OCI-LY7 (cell line): ENCODE data around the gene LARGE1. TPM values are rescaled to one million over a fixed set of nuclear protein-coding genes. Genes with fewer than 3 reads are reported as not detected.

Experiments used
- BruUV-seq: library from RNA; stranded (reverse); fragments of 400-500 nt; replicated peaks from 2 replicates; lab custom pipeline; 2021; lab: Mats Ljungman, UMichigan
- CTCF ChIA-PET: fragments of 300-600 bp; sonication (Branson Sonifier 250); formaldehyde crosslinking; loops from one replicate; lab custom pipeline; 2022; ENCODE audit warnings: antibody characterized with exemption; ENCODE audit not compliant: unreplicated experiment; lab: Charles Lee
- POLR2A ChIA-PET: fragments of 300-600 bp; sonication (Branson Sonifier 250); formaldehyde crosslinking; loops from one replicate; lab custom pipeline; 2022; ENCODE audit warnings: antibody characterized with exemption; lab: Charles Lee
- DNase-seq: peaks from one replicate; pipeline ENCODE4 v3.0.0-alpha.2; 2015; ENCODE audit warnings: low spot score
- H2AFZ ChIP-seq: fragments of 200-600 bp; sonication (generic), shearing (Covaris generic); 2 replicates; pipeline ENCODE4 v1.6.1; 2014; ENCODE audit warnings: mild to moderate bottlenecking, antibody characterized with exemption, low read length, moderate library complexity
- H3K27ac ChIP-seq: fragments of 200-600 bp; sonication (generic); 2 replicates; pipeline ENCODE4 v1.5.1; 2014; ENCODE audit warnings: mixed run types, low read depth, mild to moderate bottlenecking, moderate library complexity, low read length, inconsistent platforms; ENCODE audit not compliant: poor library complexity, severe bottlenecking
- H3K36me3 ChIP-seq: fragments of 200-600 bp; sonication (generic); 2 replicates; pipeline ENCODE4 v1.6.1; 2014; ENCODE audit warnings: mild to moderate bottlenecking, antibody characterized with exemption, low read length, moderate library complexity, mixed read lengths; ENCODE audit not compliant: insufficient read depth
- H3K4me1 ChIP-seq: fragments of 200-600 bp; sonication (generic); 2 replicates; pipeline ENCODE4 v1.5.1; 2014; ENCODE audit warnings: mild to moderate bottlenecking, low read length; ENCODE audit not compliant: insufficient read depth, poor library complexity, severe bottlenecking
- H3K4me2 ChIP-seq: fragments of 200-600 bp; sonication (generic); 2 replicates; pipeline ENCODE4 v1.6.1; 2014; ENCODE audit warnings: mild to moderate bottlenecking, low read length
- H3K4me3 ChIP-seq: fragments of 200-600 bp; sonication (generic); 2 replicates; pipeline ENCODE4 v1.5.1; 2014; ENCODE audit warnings: mild to moderate bottlenecking, low read depth, low read length; ENCODE audit not compliant: poor library complexity, severe bottlenecking
- H3K79me2 ChIP-seq: fragments of 200-600 bp; sonication (generic); 2 replicates; pipeline ENCODE4 v1.6.1; 2016; ENCODE audit warnings: low read depth, mild to moderate bottlenecking, low read length, moderate library complexity, mixed read lengths; ENCODE audit not compliant: insufficient read depth
- H3K9me2 ChIP-seq: fragments of 200-600 bp; sonication (generic); 2 replicates; pipeline ENCODE4 v1.6.1; 2016; ENCODE audit warnings: mild to moderate bottlenecking, low read length, mixed read lengths; ENCODE audit not compliant: insufficient read depth
- H3K9me3 ChIP-seq: fragments of 200-600 bp; sonication (generic); 2 replicates; pipeline ENCODE4 v1.6.1; 2014; ENCODE audit warnings: mild to moderate bottlenecking, mixed run types, low read length, mixed read lengths
- H4K20me1 ChIP-seq: fragments of 200-600 bp; sonication (generic); 2 replicates; pipeline ENCODE4 v1.6.1; 2014; ENCODE audit warnings: mild to moderate bottlenecking, antibody characterized with exemption, low read length, moderate library complexity, mixed read lengths; ENCODE audit not compliant: insufficient read depth
- EZH2phosphoT487 ChIP-seq: fragments of 200-600 bp; sonication (generic); IDR thresholded peaks from 2 replicates; pipeline ENCODE4 v1.6.1; 2018; ENCODE audit warnings: low read depth, borderline replicate concordance, mild to moderate bottlenecking, mixed run types, antibody characterized with exemption, low read length, moderate library complexity, mixed read lengths
- intact Hi-C: fragments of 100-400 bp; cut with micrococcal nuclease; formaldehyde crosslinking; loops from one replicate; pipeline ENCODE4 v1.10.0; 2022; ENCODE audit not compliant: unreplicated experiment
- total RNA-seq, 2 experiments: library from RNA; depleted of rRNA in 1 of 2; stranded (reverse); fragments of >200 nt in 1 of 2; shearing (Covaris generic) in 1 of 2; gene quantifications; 2 replicates each; pipeline ENCODE4 v1.2.3, GENCODE V29; 2014 to 2022
- TF ChIP-seq, protein P1 (sequence below): fragments of 200-600 bp; sonication (generic); conservative IDR thresholded peaks from 2 replicates; pipeline ENCODE4 v1.5.1; 2014; ENCODE audit warnings: mild to moderate bottlenecking, antibody characterized with exemption, low read length, moderate library complexity, mixed read lengths

LARGE1 gene
- total RNA-seq, 2 experiments from 2014 or later = 31.5 to 31.9 TPM

DNA sequence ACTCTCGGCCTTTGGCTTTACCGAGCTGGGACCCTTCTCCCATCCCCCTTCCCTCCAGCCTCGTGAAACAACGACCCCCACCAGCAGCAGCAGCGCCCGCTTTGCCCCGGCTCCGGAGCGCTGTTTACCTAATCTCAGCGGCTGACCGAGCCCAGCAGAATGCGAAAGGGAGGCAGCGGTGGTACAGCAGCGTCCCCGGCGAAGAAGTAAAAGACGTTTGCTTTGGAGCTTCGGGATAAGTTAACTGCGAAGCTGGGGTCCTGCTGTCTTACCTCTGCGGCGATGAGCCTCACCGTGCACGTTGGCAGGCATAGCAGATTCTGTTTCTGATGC lies 2.0 kb upstream of the LARGE1 start:
- CTCF ChIA-PET = interaction anchor here (1.0 to 1.3 kb wide), 2 partner anchors 621 to 623 kb away, joined by 5 to 7 read pairs; no protein-coding TSS in a partner anchor
- POLR2A ChIA-PET = interaction anchor here (1.5 to 1.6 kb wide), 2 partner anchors 32 to 71 kb away, joined by 3 to 4 read pairs; no protein-coding TSS in a partner anchor
- TF ChIP-seq, protein P1, sequence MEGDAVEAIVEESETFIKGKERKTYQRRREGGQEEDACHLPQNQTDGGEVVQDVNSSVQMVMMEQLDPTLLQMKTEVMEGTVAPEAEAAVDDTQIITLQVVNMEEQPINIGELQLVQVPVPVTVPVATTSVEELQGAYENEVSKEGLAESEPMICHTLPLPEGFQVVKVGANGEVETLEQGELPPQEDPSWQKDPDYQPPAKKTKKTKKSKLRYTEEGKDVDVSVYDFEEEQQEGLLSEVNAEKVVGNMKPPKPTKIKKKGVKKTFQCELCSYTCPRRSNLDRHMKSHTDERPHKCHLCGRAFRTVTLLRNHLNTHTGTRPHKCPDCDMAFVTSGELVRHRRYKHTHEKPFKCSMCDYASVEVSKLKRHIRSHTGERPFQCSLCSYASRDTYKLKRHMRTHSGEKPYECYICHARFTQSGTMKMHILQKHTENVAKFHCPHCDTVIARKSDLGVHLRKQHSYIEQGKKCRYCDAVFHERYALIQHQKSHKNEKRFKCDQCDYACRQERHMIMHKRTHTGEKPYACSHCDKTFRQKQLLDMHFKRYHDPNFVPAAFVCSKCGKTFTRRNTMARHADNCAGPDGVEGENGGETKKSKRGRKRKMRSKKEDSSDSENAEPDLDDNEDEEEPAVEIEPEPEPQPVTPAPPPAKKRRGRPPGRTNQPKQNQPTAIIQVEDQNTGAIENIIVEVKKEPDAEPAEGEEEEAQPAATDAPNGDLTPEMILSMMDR = no peak
- TF ChIP-seq EZH2phosphoT487 = no peak
- no TSS peak for BruUV-seq
- H3K4me3 ChIP-seq = peak overlapping the region; percentile 74
- H2AFZ ChIP-seq = peak overlapping the region; percentile 56; the same call in 1 of the 2 replicates
- H3K36me3 ChIP-seq = no peaks in the 10 kb centered on the region
- H3K4me1 ChIP-seq = peaks cover 39% of the 10 kb centered on the region
- H3K79me2 ChIP-seq = no peaks in the 10 kb centered on the region
- H3K4me2 ChIP-seq = peak overlapping the region; percentile 100
- intact Hi-C loops = loop anchor here (2.0 to 5.0 kb wide), 2 partner anchors 182 to 605 kb away; no protein-coding TSS in a partner anchor
- DNase-seq = peak; percentile 52
- no peaks in the 10 kb centered on the region for H3K9me2 ChIP-seq
- H4K20me1 ChIP-seq = peaks cover 18% of the 10 kb centered on the region; the same call in 1 of the 2 replicates
- H3K9me3 ChIP-seq = no peaks in the 10 kb centered on the region
- H3K27ac ChIP-seq = no peak overlapping the region

DNA sequence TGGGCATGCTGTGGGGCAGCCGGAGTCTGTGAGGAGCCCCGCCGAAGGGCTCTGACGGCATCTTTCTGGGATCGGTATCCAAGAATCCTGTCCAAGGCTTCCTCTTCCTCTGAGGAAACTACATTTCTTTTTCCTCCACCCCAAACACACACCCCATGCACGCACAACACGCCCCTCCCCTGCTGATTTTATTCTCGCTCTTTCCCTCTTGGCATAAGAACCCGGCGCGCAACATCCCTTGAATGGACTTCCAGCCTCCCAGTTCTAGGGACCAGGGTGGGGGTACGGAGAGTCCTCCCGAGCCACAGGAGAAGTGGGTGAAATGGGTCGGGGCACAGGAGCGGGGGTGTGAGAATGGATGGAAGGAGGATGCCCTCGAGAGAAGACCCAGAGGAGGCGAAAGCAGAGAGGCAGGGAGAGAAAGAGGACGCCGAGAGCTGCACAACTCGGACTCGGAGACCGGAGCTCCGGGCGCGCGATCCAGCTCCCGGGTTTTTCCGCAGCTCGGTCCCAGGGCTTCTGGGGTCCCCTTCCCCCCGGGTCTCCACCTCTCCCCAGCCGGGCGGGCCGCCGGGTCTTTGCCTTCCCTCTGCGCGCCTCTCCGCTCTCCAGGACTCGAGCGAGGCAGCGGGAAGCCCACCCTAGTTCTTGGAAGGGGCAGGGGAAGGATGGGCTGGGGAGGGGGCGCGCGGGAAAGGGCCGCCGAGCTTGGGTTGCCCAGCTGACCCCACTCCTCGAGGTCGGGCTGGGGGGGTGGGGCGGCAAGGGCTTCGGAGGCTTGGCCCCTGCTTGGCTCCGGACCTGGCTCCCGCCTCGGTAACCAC lies 1.5 kb upstream of the LARGE1 start:
- Histone ChIP-seq H3K4me1 (peaks cover 41% of the 10 kb centered on the region), H2AFZ (peak overlapping the region; percentile 84), H3K9me3 (no peaks in the 10 kb centered on the region), H3K4me2 (peak overlapping the region; percentile 100), H3K4me3 (peak overlapping the region; percentile 74), H3K9me2 (no peaks in the 10 kb centered on the region), H3K36me3 (no peaks in the 10 kb centered on the region), H3K79me2 (no peaks in the 10 kb centered on the region), H3K27ac (no peak overlapping the region), H4K20me1 (peaks cover 19% of the 10 kb centered on the region; the same call in 1 of the 2 replicates)
- intact Hi-C loops = loop anchor here (1.0 to 5.0 kb wide), 4 partner anchors 25 to 622 kb away; no protein-coding TSS in a partner anchor
- CTCF ChIA-PET = interaction anchor here (1.0 to 1.3 kb wide), 2 partner anchors 620 to 622 kb away, joined by 5 to 7 read pairs; no protein-coding TSS in a partner anchor
- DNase-seq = peak; percentile 75
- TF ChIP-seq, protein P1 = no peak
- no peak for TF ChIP-seq EZH2phosphoT487
- BruUV-seq = no TSS peak
- POLR2A ChIA-PET = interaction anchor here (0.8 to 1.6 kb wide), 5 partner anchors 31 to 622 kb away, joined by 3 to 4 read pairs (median 3); no protein-coding TSS in a partner anchor
